Caco-2 (cell line): ENCODE results near the gene XRCC5. TPM values are rescaled to one million over a fixed set of nuclear protein-coding genes. Genes with fewer than 3 reads are reported as not detected.
A peak's percentile ranks its signal among the peaks of the same experiment; 100 is the strongest.

Experiments
- BruUV-seq: library from RNA; stranded (reverse); fragments of 400-500 nt; replicated peaks from 2 replicates; lab custom pipeline; 2021; lab: Mats Ljungman, UMichigan
- CTCF ChIA-PET: fragments of 300-600 bp; sonication (Branson Sonifier 250); formaldehyde crosslinking; loops from one replicate; lab custom pipeline; 2022; ENCODE audit warnings: antibody characterized with exemption; lab: Charles Lee
- POLR2A ChIA-PET: fragments of 300-600 bp; sonication (Branson Sonifier 250); formaldehyde crosslinking; loops from one replicate; lab custom pipeline; 2022; ENCODE audit warnings: antibody characterized with exemption; lab: Charles Lee
- DNase-seq, 2 experiments: peaks; one replicate each; pipeline versions ENCODE4 v3.0.0 to v3.0.0-alpha.2; 2020 to 2022
- H3K27me3 ChIP-seq: replicated peaks from 2 replicates; pipeline ENCODE4 v1.6.0; 2011; ENCODE audit warnings: low read length; ENCODE audit not compliant: control insufficient read depth, insufficient read depth
- H3K36me3 ChIP-seq: 2 replicates; pipeline ENCODE4 v1.5.1; 2011; ENCODE audit warnings: low read length; ENCODE audit not compliant: control insufficient read depth, insufficient read depth
- H3K4me1 ChIP-seq: fragments of 250-450 bp; sonication (Bioruptor Pico); 2 replicates; pipeline ENCODE4 v1.5.1; 2020; ENCODE audit warnings: mild to moderate bottlenecking
- H3K4me3 ChIP-seq: 2 replicates; pipeline ENCODE4 v1.5.1; 2011; ENCODE audit warnings: low read depth, mild to moderate bottlenecking, control low read depth, low read length
- H3K9me3 ChIP-seq: fragments of 250-450 bp; sonication (Bioruptor Pico); 2 replicates; pipeline ENCODE4 v1.5.1; 2020; ENCODE audit warnings: mild to moderate bottlenecking, moderate library complexity
- H3K27ac Mint-ChIP-seq: one replicate; pipeline ENCODE4 v1.8.0; 2022; ENCODE audit warnings: mixed read lengths; ENCODE audit not compliant: unreplicated experiment
- H3K27me3 Mint-ChIP-seq: one replicate; pipeline ENCODE4 v1.8.0; 2022; ENCODE audit warnings: mixed read lengths; ENCODE audit not compliant: insufficient read depth, unreplicated experiment
- H3K36me3 Mint-ChIP-seq: one replicate; pipeline ENCODE4 v1.8.0; 2022; ENCODE audit warnings: mild to moderate bottlenecking, mixed read lengths; ENCODE audit not compliant: insufficient read depth, unreplicated experiment
- H3K4me1 Mint-ChIP-seq: one replicate; pipeline ENCODE4 v1.8.0; 2022; ENCODE audit warnings: low read depth, mixed read lengths; ENCODE audit not compliant: unreplicated experiment
- H3K4me3 Mint-ChIP-seq: one replicate; pipeline ENCODE4 v1.8.0; 2022; ENCODE audit warnings: mild to moderate bottlenecking, moderate library complexity, mixed read lengths; ENCODE audit not compliant: unreplicated experiment
- H3K9me3 Mint-ChIP-seq: one replicate; pipeline ENCODE4 v1.8.0; 2022; ENCODE audit warnings: mixed read lengths; ENCODE audit not compliant: unreplicated experiment
- intact Hi-C: fragments of 100-400 bp; cut with micrococcal nuclease; formaldehyde crosslinking; loops from one replicate; pipeline ENCODE4 v1.10.0; 2022; ENCODE audit not compliant: unreplicated experiment
- total RNA-seq: library from RNA; stranded (reverse); gene quantifications from 2 replicates; pipeline ENCODE4 v1.2.3, GENCODE V29; 2022
- TF ChIP-seq, protein P1 (sequence below), 2 experiments: fragments of 200-600 bp in 1 of 2; IDR thresholded peaks; 1 replicate in 1 of 2; 2 replicates in 1 of 2; pipeline versions ENCODE4 v1.5.1 to v1.8.0; 2011 to 2022; ENCODE audit warnings: antibody characterized with exemption in 1 of 2, control low read depth in 1 of 2, inconsistent platforms in 1 of 2, low read depth in 1 of 2, low read length in 1 of 2, mild to moderate bottlenecking in 1 of 2, moderate library complexity in 1 of 2; ENCODE audit not compliant: insufficient read depth in 1 of 2, severe bottlenecking in 1 of 2, unreplicated experiment in 1 of 2

The XRCC5 gene
- total RNA-seq, 1 experiment from 2014 or later: 319 TPM

DNA sequence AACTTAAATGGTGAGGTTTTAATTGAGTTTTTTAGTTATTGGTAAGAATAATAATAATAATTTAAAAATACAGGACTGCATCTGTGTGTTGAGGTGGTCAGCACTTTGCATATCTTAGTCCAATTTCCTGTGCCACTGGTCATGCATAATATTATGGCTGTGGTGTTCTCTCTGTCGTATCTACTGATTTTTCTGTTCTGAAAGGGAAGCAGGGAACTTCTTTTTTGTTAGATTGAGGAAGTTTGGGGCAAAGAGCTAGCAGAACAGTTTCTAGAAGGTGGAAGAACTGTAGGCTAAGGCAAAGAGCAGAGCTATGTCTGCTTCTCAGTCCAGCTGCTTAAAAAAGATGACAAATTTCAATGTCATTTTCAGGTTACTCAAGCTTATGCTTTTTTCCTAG lies 74.3 kb downstream of the XRCC5 start:
- Histone ChIP-seq H3K36me3 (no peaks in the 10 kb centered on the region; the same call in 1 of the 2 replicates), H3K9me3 (no peaks in the 10 kb centered on the region), H3K4me1 (peaks cover 25% of the 10 kb centered on the region), H3K27me3 (no peaks in the 10 kb centered on the region), H3K4me3 (no peak overlapping the region)
- ChIA-PET CTCF (no interaction called here), POLR2A (no interaction called here)
- no peaks in the 10 kb centered on the region for H3K9me3 Mint-ChIP-seq
- intact Hi-C loops: no loop called here
- no peak overlapping the region for H3K27ac Mint-ChIP-seq
- no peaks in the 10 kb centered on the region for H3K27me3 Mint-ChIP-seq
- no peak overlapping the region for H3K4me3 Mint-ChIP-seq
- peaks cover 67% of the 10 kb centered on the region for H3K36me3 Mint-ChIP-seq
- TF ChIP-seq, protein P1, sequence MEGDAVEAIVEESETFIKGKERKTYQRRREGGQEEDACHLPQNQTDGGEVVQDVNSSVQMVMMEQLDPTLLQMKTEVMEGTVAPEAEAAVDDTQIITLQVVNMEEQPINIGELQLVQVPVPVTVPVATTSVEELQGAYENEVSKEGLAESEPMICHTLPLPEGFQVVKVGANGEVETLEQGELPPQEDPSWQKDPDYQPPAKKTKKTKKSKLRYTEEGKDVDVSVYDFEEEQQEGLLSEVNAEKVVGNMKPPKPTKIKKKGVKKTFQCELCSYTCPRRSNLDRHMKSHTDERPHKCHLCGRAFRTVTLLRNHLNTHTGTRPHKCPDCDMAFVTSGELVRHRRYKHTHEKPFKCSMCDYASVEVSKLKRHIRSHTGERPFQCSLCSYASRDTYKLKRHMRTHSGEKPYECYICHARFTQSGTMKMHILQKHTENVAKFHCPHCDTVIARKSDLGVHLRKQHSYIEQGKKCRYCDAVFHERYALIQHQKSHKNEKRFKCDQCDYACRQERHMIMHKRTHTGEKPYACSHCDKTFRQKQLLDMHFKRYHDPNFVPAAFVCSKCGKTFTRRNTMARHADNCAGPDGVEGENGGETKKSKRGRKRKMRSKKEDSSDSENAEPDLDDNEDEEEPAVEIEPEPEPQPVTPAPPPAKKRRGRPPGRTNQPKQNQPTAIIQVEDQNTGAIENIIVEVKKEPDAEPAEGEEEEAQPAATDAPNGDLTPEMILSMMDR (IDR thresholded peaks at IDR 0.05; ENCODE audit: insufficient read depth in 1 of 2, low read depth in 1 of 2, low read length in 1 of 2, severe bottlenecking in 1 of 2, unreplicated experiment in 1 of 2): no peak
- H3K4me1 Mint-ChIP-seq: peaks cover 33% of the 10 kb centered on the region
- no TSS peak for BruUV-seq
- DNase-seq: no peak

DNA sequence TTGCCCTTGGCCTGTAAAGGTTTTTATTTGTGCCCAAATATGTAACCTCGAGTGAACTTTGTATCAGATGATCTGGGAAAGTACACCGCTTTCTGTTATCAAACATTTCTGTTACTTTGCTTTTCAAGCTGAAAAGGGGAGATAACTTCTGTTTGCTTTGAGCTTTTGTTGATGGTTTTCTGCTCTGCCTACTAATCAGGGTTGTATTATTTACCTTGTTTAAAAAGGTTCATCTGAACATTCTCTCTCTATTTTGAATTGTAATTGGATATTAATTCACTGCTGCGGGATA lies 79.4 kb downstream of the XRCC5 start:
- no peak overlapping the region for H3K27ac Mint-ChIP-seq
- CTCF ChIA-PET: interaction anchor here (0.6 kb wide), 1 partner anchor 157 kb away, joined by 3 read pairs; no protein-coding TSS in a partner anchor
- peaks cover 27% of the 10 kb centered on the region for H3K4me1 Mint-ChIP-seq
- no peaks in the 10 kb centered on the region for H3K9me3 Mint-ChIP-seq
- peaks cover 36% of the 10 kb centered on the region for H3K4me1 ChIP-seq
- H3K36me3 Mint-ChIP-seq: peaks cover 73% of the 10 kb centered on the region
- intact Hi-C loops: loop anchor here (1.0 kb wide), 2 partner anchors 14 to 17 kb away; no protein-coding TSS in a partner anchor
- BruUV-seq: no TSS peak
- H3K27me3 ChIP-seq: no peaks in the 10 kb centered on the region
- no peak overlapping the region for H3K4me3 ChIP-seq
- POLR2A ChIA-PET: no interaction called here
- no peaks in the 10 kb centered on the region; the same call in 1 of the 2 replicates for H3K36me3 ChIP-seq
- H3K9me3 ChIP-seq: no peaks in the 10 kb centered on the region
- H3K27me3 Mint-ChIP-seq: no peaks in the 10 kb centered on the region
- TF ChIP-seq, protein P1 (IDR thresholded peaks at IDR 0.05; ENCODE audit: insufficient read depth in 1 of 2, low read depth in 1 of 2, low read length in 1 of 2, severe bottlenecking in 1 of 2, unreplicated experiment in 1 of 2): no peak
- peak in 1 of 2 experiments; percentile 23 for DNase-seq
- no peak overlapping the region for H3K4me3 Mint-ChIP-seq

DNA sequence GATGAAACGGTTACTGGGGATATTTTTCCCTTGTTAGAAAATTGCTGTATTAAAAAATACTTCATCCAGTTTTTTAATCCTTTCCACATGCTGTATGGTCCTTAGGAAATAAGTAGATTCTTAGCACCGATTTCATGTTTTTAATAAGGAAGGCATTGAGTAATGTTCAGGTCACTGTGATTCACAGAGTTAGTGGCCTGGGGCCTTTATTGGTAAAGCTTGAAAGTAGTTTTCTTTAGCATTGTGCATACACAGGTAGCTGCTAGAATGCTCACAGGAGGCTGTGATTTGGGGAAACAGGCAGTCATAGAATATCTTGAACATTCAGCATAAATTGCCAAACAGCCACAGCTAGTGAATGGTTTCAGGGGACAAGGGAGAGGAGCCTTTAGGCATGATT lies 79.8 kb downstream of the XRCC5 start:
- intact Hi-C loops: loop anchor here (1.0 kb wide), 2 partner anchors 13 to 18 kb away; no protein-coding TSS in a partner anchor
- ChIA-PET POLR2A (no interaction called here), CTCF (interaction anchor here (0.6 kb wide), 1 partner anchor 156 kb away, joined by 3 read pairs; no protein-coding TSS in a partner anchor)
- Histone ChIP-seq H3K9me3 (no peaks in the 10 kb centered on the region), H3K27me3 (no peaks in the 10 kb centered on the region), H3K4me1 (peaks cover 36% of the 10 kb centered on the region), H3K4me3 (no peak overlapping the region), H3K36me3 (peaks cover 1% of the 10 kb centered on the region)
- TF ChIP-seq, protein P1 (IDR thresholded peaks at IDR 0.05; ENCODE audit: insufficient read depth in 1 of 2, low read depth in 1 of 2, low read length in 1 of 2, severe bottlenecking in 1 of 2, unreplicated experiment in 1 of 2): no peak
- DNase-seq: no peak
- H3K4me1 Mint-ChIP-seq: peaks cover 27% of the 10 kb centered on the region
- BruUV-seq: no TSS peak
- H3K9me3 Mint-ChIP-seq: no peaks in the 10 kb centered on the region
- no peak overlapping the region for H3K27ac Mint-ChIP-seq
- H3K36me3 Mint-ChIP-seq: peaks cover 73% of the 10 kb centered on the region
- H3K27me3 Mint-ChIP-seq: no peaks in the 10 kb centered on the region
- H3K4me3 Mint-ChIP-seq: no peak overlapping the region
